HCT116 (cell line): ENCODE measurements around the gene KIF5C. TPM values are rescaled to one million over a fixed set of nuclear protein-coding genes. Genes with fewer than 3 reads are reported as not detected.

Experiments used
- ATAC-seq: fragments of 200-7000 bp; cut with Tn5 transposase; 2 replicates; pipeline ENCODE4 v1.9.1; 2020; ENCODE audit warnings: mild to moderate bottlenecking, moderate library complexity
- BruUV-seq: library from RNA; stranded (reverse); fragments of 400-500 nt; replicated peaks from 2 replicates; lab custom pipeline; 2021; lab: Mats Ljungman, UMichigan
- CTCF ChIA-PET: fragments of 300-600 bp; sonication (Branson Sonifier 250); formaldehyde crosslinking; loops from one replicate; lab custom pipeline; 2021; ENCODE audit warnings: antibody characterized with exemption; lab: Charles Lee
- POLR2A ChIA-PET: fragments of 300-600, 350-600 bp; sonication (Branson Sonifier 250); formaldehyde crosslinking; loops from one replicate; lab custom pipeline; 2021; ENCODE audit warnings: antibody characterized with exemption; lab: Charles Lee
- RAD21 ChIA-PET, 2 experiments: fragments of 300-600 bp; sonication (Branson Sonifier 250); formaldehyde crosslinking; loops; one replicate each; lab custom pipeline; 2023; ENCODE audit warnings: low total read pairs in 2 of 2; ENCODE audit not compliant: uncharacterized antibody in 2 of 2, unreplicated experiment in 2 of 2, low non-redundant PET in 1 of 2; lab: Charles Lee
- DNase-seq: peaks from one replicate; pipeline ENCODE4 v3.0.0-alpha.2; 2010; ENCODE audit warnings: low read depth, low spot score
- H2AFZ ChIP-seq: fragments of 200-600 bp; shearing (Covaris generic), sonication (generic); 2 replicates; pipeline ENCODE4 v1.6.1; 2017; ENCODE audit warnings: low read depth, mixed run types, mixed read lengths, antibody characterized with exemption, low read length; ENCODE audit not compliant: poor library complexity, severe bottlenecking
- H3K27ac ChIP-seq: 2 replicates; pipeline ENCODE4 v1.5.1; 2012; ENCODE audit warnings: low read depth, low read length
- H3K27me3 ChIP-seq: fragments of 200-600 bp; sonication (generic); 2 replicates; pipeline ENCODE4 v1.6.1; 2016; ENCODE audit warnings: mixed run types, low read length, mixed read lengths; ENCODE audit not compliant: insufficient read depth
- H3K36me3 ChIP-seq, 2 experiments: fragments of 200-500 bp in 1 of 2; fragments of 200-600 bp in 1 of 2; sonication (Bioruptor generic) in 1 of 2; sonication (generic) in 1 of 2; 2 replicates each; pipeline versions ENCODE4 v1.5.1 to v1.6.1; 2014 to 2016; ENCODE audit warnings: low read length in 2 of 2, inconsistent platforms in 1 of 2, mixed read lengths in 1 of 2, mixed run types in 1 of 2; ENCODE audit not compliant: insufficient read depth in 2 of 2, control insufficient read depth in 1 of 2
- H3K4me1 ChIP-seq, 2 experiments: fragments of 200-600 bp in 1 of 2; sonication (generic) in 1 of 2; 2 replicates each; pipeline versions ENCODE4 v1.5.1 to v1.6.1; 2012 to 2017; ENCODE audit warnings: low read length in 2 of 2, inconsistent platforms in 1 of 2, mild to moderate bottlenecking in 1 of 2, mixed read lengths in 1 of 2, mixed run types in 1 of 2, moderate library complexity in 1 of 2; ENCODE audit not compliant: insufficient read depth in 2 of 2, control insufficient read depth in 1 of 2
- H3K4me2 ChIP-seq: fragments of 200-600 bp; sonication (generic); 2 replicates; pipeline ENCODE4 v1.6.1; 2017; ENCODE audit warnings: mixed run types, low read length, mixed read lengths
- H3K4me3 ChIP-seq, 2 experiments: fragments of 200-600 bp in 1 of 2; sonication (generic) in 1 of 2; replicated peaks in 1 of 2; 2 replicates each; pipeline ENCODE4 v1.5.1; 2011 to 2016; ENCODE audit warnings: low read length in 2 of 2, control low read depth in 1 of 2, low read depth in 1 of 2, mild to moderate bottlenecking in 1 of 2, mixed read lengths in 1 of 2, mixed run types in 1 of 2
- H3K79me2 ChIP-seq: fragments of 200-600 bp; sonication (generic); 2 replicates; pipeline ENCODE4 v1.6.1; 2017; ENCODE audit warnings: mild to moderate bottlenecking, mixed run types, low read length, moderate library complexity, mixed read lengths; ENCODE audit not compliant: insufficient read depth
- H3K9ac ChIP-seq: fragments of 200-600 bp; sonication (generic); 2 replicates; pipeline ENCODE4 v1.6.1; 2016; ENCODE audit warnings: low read length, mixed read lengths
- H3K9me2 ChIP-seq: fragments of 200-600 bp; sonication (generic), shearing (Covaris generic); 2 replicates; pipeline ENCODE4 v1.6.1; 2017; ENCODE audit warnings: mixed run types, mild to moderate bottlenecking, moderate library complexity; ENCODE audit not compliant: insufficient read depth
- H3K9me3 ChIP-seq, 2 experiments: fragments of 200-500 bp in 1 of 2; fragments of 200-600 bp in 1 of 2; sonication (Bioruptor generic) in 1 of 2; sonication (generic) in 1 of 2; 2 replicates each; pipeline ENCODE4 v1.6.1; 2014 to 2017; ENCODE audit warnings: low read length in 2 of 2, mixed read lengths in 2 of 2, inconsistent platforms in 1 of 2, low read depth in 1 of 2, mild to moderate bottlenecking in 1 of 2, mixed run types in 1 of 2, moderate library complexity in 1 of 2; ENCODE audit not compliant: control insufficient read depth in 1 of 2, insufficient read depth in 1 of 2
- H4K20me1 ChIP-seq: fragments of 200-600 bp; sonication (generic), shearing (Covaris generic); 2 replicates; pipeline ENCODE4 v1.6.1; 2017; ENCODE audit warnings: mixed run types, mild to moderate bottlenecking, moderate library complexity; ENCODE audit not compliant: insufficient read depth
- CEBPB ChIP-seq: IDR thresholded peaks from 2 replicates; pipeline ENCODE4 v1.6.1; 2012; ENCODE audit warnings: low read depth
- CTCF ChIP-seq, 3 experiments: fragments of 200-600 bp in 1 of 3; sonication (generic) in 1 of 3; IDR thresholded peaks in 2 of 3; conservative IDR thresholded peaks in 1 of 3; 2 replicates each; pipeline ENCODE4 v1.5.1; 2012 to 2017; ENCODE audit warnings: low read depth in 2 of 3, low read length in 2 of 3, antibody characterized with exemption in 1 of 3, borderline replicate concordance in 1 of 3, control low read depth in 1 of 3, mild to moderate bottlenecking in 1 of 3, mixed read lengths in 1 of 3, mixed run types in 1 of 3, moderate library complexity in 1 of 3; ENCODE audit not compliant: insufficient read depth in 1 of 3
- EGR1 ChIP-seq: IDR thresholded peaks from 2 replicates; pipeline ENCODE4 v1.6.1; 2012; ENCODE audit warnings: low read depth
- EZH2 ChIP-seq: fragments of 200-600 bp; sonication (generic); IDR thresholded peaks from 2 replicates; pipeline ENCODE4 v1.6.1; 2017; ENCODE audit warnings: antibody characterized with exemption, mixed run types
- EZH2phosphoT487 ChIP-seq: fragments of 200-600 bp; IDR thresholded peaks from 2 replicates; pipeline ENCODE4 v1.6.1; 2018; ENCODE audit warnings: antibody characterized with exemption, borderline replicate concordance
- FOSL1 ChIP-seq: IDR thresholded peaks from 2 replicates; pipeline ENCODE4 v1.6.1; 2012; ENCODE audit warnings: low read depth
- JUND ChIP-seq: IDR thresholded peaks from 2 replicates; pipeline ENCODE4 v1.6.1; 2012
- POLR2A ChIP-seq: IDR thresholded peaks from 2 replicates; pipeline ENCODE4 v1.7.0; 2011; ENCODE audit warnings: borderline replicate concordance; ENCODE audit not compliant: insufficient read depth, insufficient read length; ENCODE audit errors: extremely low read depth
- POLR2AphosphoS5 ChIP-seq: IDR thresholded peaks from 2 replicates; pipeline ENCODE4 v1.6.1; 2011; ENCODE audit warnings: mild to moderate bottlenecking, low read depth, low read length, moderate library complexity
- TCF7L2 ChIP-seq: IDR thresholded peaks from 2 replicates; pipeline ENCODE4 v1.7.0; 2011; ENCODE audit warnings: borderline replicate concordance, inconsistent platforms; ENCODE audit not compliant: insufficient read depth, insufficient read length; ENCODE audit errors: extremely low read depth
- YY1 ChIP-seq: IDR thresholded peaks from 2 replicates; pipeline ENCODE4 v1.6.1; 2011; ENCODE audit warnings: low read length, low read depth, moderate library complexity, mild to moderate bottlenecking; ENCODE audit not compliant: insufficient replicate concordance; ENCODE audit errors: extremely low read depth
- ZBTB33 ChIP-seq: IDR thresholded peaks from 2 replicates; pipeline ENCODE4 v1.6.1; 2011; ENCODE audit warnings: mild to moderate bottlenecking, low read length, moderate library complexity; ENCODE audit not compliant: insufficient replicate concordance; ENCODE audit errors: extremely low read depth
- ZNF274 ChIP-seq: fragments of 200-500 bp; sonication (Bioruptor generic); IDR thresholded peaks from 2 replicates; pipeline ENCODE4 v1.6.1; 2014; ENCODE audit warnings: mild to moderate bottlenecking, low read depth, low read length, inconsistent platforms
- intact Hi-C: fragments of 100-400 bp; cut with micrococcal nuclease; formaldehyde crosslinking; loops from 2 replicates; pipeline ENCODE4 v1.10.0; 2022
- total RNA-seq: library from RNA; stranded (reverse); gene quantifications from one replicate; pipeline ENCODE4 v1.2.1, GENCODE V29; 2021; ENCODE audit not compliant: unreplicated experiment

The KIF5C gene
- total RNA-seq, 1 experiment from 2014 or later, result 6.5 TPM

- no peak overlapping the region for H2AFZ ChIP-seq
- H4K20me1 ChIP-seq, result no peaks in the 10 kb centered on the region
- H3K36me3 ChIP-seq, result no peaks in the 10 kb centered on the region
- H3K79me2 ChIP-seq, result no peaks in the 10 kb centered on the region
- BruUV-seq, result no TSS peak
- DNase-seq (no peak), ATAC-seq (no peak)
- no peaks in the 10 kb centered on the region for H3K4me1 ChIP-seq
- H3K27me3 ChIP-seq, result no peaks in the 10 kb centered on the region
- intact Hi-C loops, result no loop called here
- H3K4me3 ChIP-seq, result no peak overlapping the region
- no peaks in the 10 kb centered on the region for H3K9me2 ChIP-seq
- TF ChIP-seq POLR2A, result no peak
- ChIA-PET POLR2A (no interaction called here), RAD21 (no interaction called here), CTCF (no interaction called here)
- no peak overlapping the region for H3K27ac ChIP-seq
- no peak overlapping the region for H3K4me2 ChIP-seq
- H3K9me3 ChIP-seq, result no peaks in the 10 kb centered on the region; a peak in 1 of 4 replicates
- H3K9ac ChIP-seq, result no peak overlapping the region
Observed at GRCh38 chr2:148948868-148949267, 73.8 kb downstream of the KIF5C start.

- no TSS peak for BruUV-seq
- ATAC-seq (no peak), DNase-seq (no peak)
- Histone ChIP-seq H3K27ac (no peak overlapping the region), H3K9me3 (no peaks in the 10 kb centered on the region; a peak in 1 of 4 replicates), H3K4me2 (no peak overlapping the region), H4K20me1 (no peaks in the 10 kb centered on the region), H3K27me3 (no peaks in the 10 kb centered on the region), H3K36me3 (no peaks in the 10 kb centered on the region), H3K4me3 (no peak overlapping the region), H3K9ac (no peak overlapping the region), H3K79me2 (no peaks in the 10 kb centered on the region), H3K9me2 (no peaks in the 10 kb centered on the region), H3K4me1 (no peaks in the 10 kb centered on the region), H2AFZ (no peak overlapping the region)
- intact Hi-C loops, result no loop called here
- RAD21 ChIA-PET, result no interaction called here
- POLR2A ChIA-PET, result interaction anchor here (0.6 kb wide), 1 partner anchor 304 kb away, joined by 4 read pairs; no protein-coding TSS in a partner anchor
- CTCF ChIA-PET, result no interaction called here
- no peak for TF ChIP-seq POLR2A
- TF ChIP-seq EGR1, result no peak
- TF ChIP-seq FOSL1, result no peak
- no peak for TF ChIP-seq ZBTB33
- TF ChIP-seq POLR2AphosphoS5, result no peak
- TF ChIP-seq ZNF274, result no peak
- TF ChIP-seq EZH2, result no peak
- no peak for TF ChIP-seq CTCF (IDR thresholded peaks at IDR 0.05 in 2 of 3, conservative IDR thresholded peaks at IDR 0.05 in 1 of 3; ENCODE audit: borderline replicate concordance in 1 of 3, insufficient read depth in 1 of 3, low read depth in 2 of 3, low read length in 2 of 3)
- no peak for TF ChIP-seq JUND
- TF ChIP-seq EZH2phosphoT487, result no peak
- no peak for TF ChIP-seq TCF7L2
- TF ChIP-seq YY1, result no peak
- no peak for TF ChIP-seq CEBPB
Observed at GRCh38 chr2:148949348-148949747, 74.3 kb downstream of the KIF5C start.
